Heart left ventricle (tissue), 16 donors: ENCODE data around the gene NSMCE3. TPM values are rescaled to one million over a fixed set of nuclear protein-coding genes. Genes with fewer than 3 reads are reported as not detected.

ENCODE experiments used
- ATAC-seq, 4 donors: fragments of 200-7000 bp; cut with Tn5 transposase; one replicate each; pipeline ENCODE4 v1.9.1; 2020 to 2022; ENCODE audit warnings: moderate library complexity in 4 of 4, mild to moderate bottlenecking in 3 of 4, moderate number of reproducible peaks in 1 of 4
- DNase-seq, 5 donors: peaks; one replicate each; pipeline ENCODE4 v3.0.0-alpha.2; 2020
- H3K27ac ChIP-seq, 12 donors: fragments of 200-600 bp; sonication (generic) in 4 of 12; one replicate each; pipeline versions ENCODE4 v1.5.0 to v1.8.0; 2016 to 2022; ENCODE audit warnings: mild to moderate bottlenecking in 2 of 12
- H3K27me3 ChIP-seq, 9 donors: fragments of 200-600 bp; sonication (generic) in 2 of 9; one replicate each; pipeline versions ENCODE4 v1.5.1 to v1.8.0; 2016 to 2022; ENCODE audit warnings: mild to moderate bottlenecking in 3 of 9
- H3K36me3 ChIP-seq, 9 donors: fragments of 200-600 bp; sonication (generic) in 2 of 9; one replicate each; pipeline versions ENCODE4 v1.5.0 to v1.8.0; 2018 to 2022; ENCODE audit warnings: mild to moderate bottlenecking in 2 of 9
- H3K4me1 ChIP-seq, 12 donors: fragments of 200-600 bp; sonication (generic) in 4 of 12; one replicate each; pipeline versions ENCODE4 v1.5.0 to v1.8.0; 2016 to 2022; ENCODE audit warnings: mild to moderate bottlenecking in 3 of 12
- H3K4me3 ChIP-seq, 12 donors: fragments of 200-600 bp; sonication (generic) in 4 of 12; one replicate each; pipeline versions ENCODE4 v1.5.0 to v1.8.0; 2017 to 2022; ENCODE audit warnings: mild to moderate bottlenecking in 9 of 12, moderate library complexity in 4 of 12
- H3K9me3 ChIP-seq, 12 donors: fragments of 200-600 bp; sonication (generic) in 4 of 12; one replicate each; pipeline versions ENCODE4 v1.5.0 to v1.8.0; 2016 to 2022; ENCODE audit warnings: mild to moderate bottlenecking in 1 of 12
- POLR2A ChIP-seq, 2 donors: fragments of 450-650 bp; IDR thresholded peaks; one replicate each; pipeline ENCODE4 v1.6.1; 2017; ENCODE audit warnings: antibody characterized with exemption in 2 of 2, mild to moderate bottlenecking in 2 of 2, moderate library complexity in 2 of 2
- WGBS, 4 donors: extraction: QIAGEN DNeasy Blood & Tissue Kit in 2 of 4; methylation state at CpG; one replicate each; pipeline versions ENCODE4 v1.1.5 to v1.1.7; 2013 to 2018; 5-methylcytosine and 5-hydroxymethylcytosine counted together
- intact Hi-C, 10 donors: fragments of 100-400 bp; cut with DNase I; formaldehyde crosslinking; loops; one replicate each; pipeline versions ENCODE4 v1.11.1 to v1.14.2; 2022
- polyA plus RNA-seq, 2 donors: library from polyadenylated mRNA; stranded (reverse); fragments of 200-250 nt; gene quantifications; one replicate each; pipeline ENCODE4 v1.2.3, GENCODE V29; 2013
- total RNA-seq, 9 donors: library from RNA; depleted of rRNA in 2 of 9; stranded (reverse); fragments of >200 nt in 2 of 9; fragmentation: NEBNext Ultra II Directional in 3 of 9; extraction: Animal tissue kit (Norgen Biotek cat#: 25700) in 3 of 9; gene quantifications; one replicate each; pipeline versions ENCODE4 v1.1.0 to v1.2.4, GENCODE V29; 2016 to 2023
- TF ChIP-seq, protein P1 (sequence below), 12 donors: fragments of 200-600 bp; sonication (generic) in 4 of 12; IDR thresholded peaks; one replicate each; pipeline versions ENCODE4 v1.5.0 to v1.8.0; 2018 to 2022; ENCODE audit warnings: antibody characterized with exemption in 12 of 12, mild to moderate bottlenecking in 5 of 12
- donor health status: ischemic (EF 13 %, LVEDD 7.1; RV severe dilation, severe dysfunction).
- donor health status: healthy with polysubstance abuse.
- donor health status: DM: no; HTN: yes; CAD: no.
- donor health status: DM: no; HTN: no; CAD: no.
- donor health status: ischemic (EF 25% LVEDD 6.9; RV normal size, moderate dysfunction).
- donor health status: ischemic (EF 25% LVEDD 5.7; RV mildly dilated, moderate dysfunction).
- donor health status: healthy.
- donor health status: DM: yes; HTN: yes; CAD: no.
- donor health status: ischemic (EF 35%, LVEDD 5.7; RV mildly dilated, moderate dysfunction).
- donor health status: nonischemic (EF 11% LVEDD 7.7; RV severe dilation, severe dysfunction).
- donor health status: DM: yes; HTN: yes; CAD: no.
- donor health status: PGD.
- donor health status: ischemic (EF 29% LVEDD 5.4; RV normal size, mild dysfunction).
- donor health status: nonischemic (EF 23%, LVEDD 6.1; RV moderate dilation, normal function).

The NSMCE3 gene
- total and polyA plus RNA-seq, 11 donors = 6.0 to 10.2 (median 6.8) TPM

DNA sequence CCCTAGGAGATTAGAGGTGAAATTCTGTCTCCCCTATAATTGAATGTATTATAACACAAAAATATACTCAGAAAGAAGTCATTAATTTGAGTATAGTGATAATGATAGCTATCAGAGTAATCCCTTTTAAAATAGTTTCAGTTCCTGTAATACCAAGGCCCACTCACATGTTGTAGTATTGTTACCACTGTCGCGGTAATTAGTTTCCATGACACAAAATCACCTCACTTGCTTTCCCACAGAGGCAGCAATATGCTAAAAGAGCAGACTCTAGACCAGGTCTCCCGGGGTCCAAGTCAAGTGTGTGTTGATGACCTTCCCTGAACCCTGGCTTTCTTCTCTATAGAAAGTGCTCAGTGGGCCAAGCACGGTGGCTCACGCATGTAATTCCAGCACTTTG lies 39.5 kb upstream of the NSMCE3 start:
- TF ChIP-seq, protein P1, sequence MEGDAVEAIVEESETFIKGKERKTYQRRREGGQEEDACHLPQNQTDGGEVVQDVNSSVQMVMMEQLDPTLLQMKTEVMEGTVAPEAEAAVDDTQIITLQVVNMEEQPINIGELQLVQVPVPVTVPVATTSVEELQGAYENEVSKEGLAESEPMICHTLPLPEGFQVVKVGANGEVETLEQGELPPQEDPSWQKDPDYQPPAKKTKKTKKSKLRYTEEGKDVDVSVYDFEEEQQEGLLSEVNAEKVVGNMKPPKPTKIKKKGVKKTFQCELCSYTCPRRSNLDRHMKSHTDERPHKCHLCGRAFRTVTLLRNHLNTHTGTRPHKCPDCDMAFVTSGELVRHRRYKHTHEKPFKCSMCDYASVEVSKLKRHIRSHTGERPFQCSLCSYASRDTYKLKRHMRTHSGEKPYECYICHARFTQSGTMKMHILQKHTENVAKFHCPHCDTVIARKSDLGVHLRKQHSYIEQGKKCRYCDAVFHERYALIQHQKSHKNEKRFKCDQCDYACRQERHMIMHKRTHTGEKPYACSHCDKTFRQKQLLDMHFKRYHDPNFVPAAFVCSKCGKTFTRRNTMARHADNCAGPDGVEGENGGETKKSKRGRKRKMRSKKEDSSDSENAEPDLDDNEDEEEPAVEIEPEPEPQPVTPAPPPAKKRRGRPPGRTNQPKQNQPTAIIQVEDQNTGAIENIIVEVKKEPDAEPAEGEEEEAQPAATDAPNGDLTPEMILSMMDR (IDR thresholded peaks at IDR 0.05) = no peak
- TF ChIP-seq POLR2A (IDR thresholded peaks at IDR 0.05) = no peak
- peaks cover 0 to 15% (median 0%) of the 10 kb centered on the region in 9 donors for H3K27me3 ChIP-seq
- H3K9me3 ChIP-seq = no peaks in the 10 kb centered on the region
- no peaks in the 10 kb centered on the region for H3K36me3 ChIP-seq
- intact Hi-C loops = no loop called here
- no peak overlapping the region for H3K27ac ChIP-seq
- H3K4me1 ChIP-seq = no peaks in the 10 kb centered on the region
- DNase-seq (no peak), ATAC-seq (no peak)
- no peak overlapping the region for H3K4me3 ChIP-seq
- WGBS, 4 donors = 83 to 91% (median 88%) methylated on average over 5 of the region's 5 CpGs

DNA sequence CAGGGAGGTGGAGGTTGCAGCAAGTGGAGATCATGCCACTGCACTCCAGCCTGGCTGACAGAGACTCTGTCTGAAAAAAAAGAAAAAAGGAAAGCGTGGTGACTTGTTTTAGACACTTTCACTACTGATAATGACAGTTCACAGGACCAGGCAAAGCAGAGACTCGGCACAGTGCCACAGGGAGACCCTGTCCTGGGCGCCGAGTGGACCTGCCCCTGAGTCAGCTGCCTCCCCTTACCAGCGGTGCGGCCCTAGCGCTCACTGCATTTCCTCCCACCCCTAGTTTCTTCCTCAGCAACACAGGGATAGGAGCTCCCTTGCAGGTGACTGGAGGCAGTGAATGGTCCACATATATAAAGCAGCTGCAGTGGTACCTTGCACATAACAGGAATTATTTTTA lies 38.7 kb upstream of the NSMCE3 start:
- ATAC-seq = no peak
- no peaks in the 10 kb centered on the region for H3K4me1 ChIP-seq
- H3K9me3 ChIP-seq = no peaks in the 10 kb centered on the region
- H3K27me3 ChIP-seq = peaks cover 0 to 15% (median 0%) of the 10 kb centered on the region in 9 donors
- H3K27ac ChIP-seq = no peak overlapping the region
- intact Hi-C loops = no loop called here
- no peak overlapping the region for H3K4me3 ChIP-seq
- TF ChIP-seq, protein P1 (IDR thresholded peaks at IDR 0.05) = no peak
- no peak for TF ChIP-seq POLR2A (IDR thresholded peaks at IDR 0.05)
- no peaks in the 10 kb centered on the region for H3K36me3 ChIP-seq
- 49 to 66% (median 59%) methylated on average over 4 to 7 of the region's 7 CpGs for WGBS, 4 donors
- DNase-seq = no peak

DNA sequence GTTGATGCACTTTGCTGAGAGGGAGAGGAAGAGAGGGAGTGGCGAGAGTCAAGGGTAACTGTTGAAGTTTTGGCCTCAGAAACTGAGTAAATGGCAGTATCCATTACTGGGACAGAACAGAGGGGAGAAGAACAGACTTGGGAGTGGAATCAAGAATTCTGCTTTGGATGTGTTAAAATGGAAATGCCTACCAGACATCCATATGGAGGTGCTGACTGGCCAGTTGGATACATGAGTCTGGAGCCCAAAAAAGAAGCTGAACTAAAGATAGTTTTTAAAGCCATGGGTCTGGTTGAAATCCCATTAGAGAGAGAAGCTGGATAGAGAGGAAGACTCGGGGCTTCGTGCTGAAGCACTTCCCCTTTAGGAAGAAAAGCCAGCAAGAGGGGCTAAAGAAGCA lies 35.9 kb upstream of the NSMCE3 start:
- intact Hi-C loops = no loop called here
- H3K4me1 ChIP-seq = no peaks in the 10 kb centered on the region
- ATAC-seq (no peak), DNase-seq (no peak)
- H3K9me3 ChIP-seq = no peaks in the 10 kb centered on the region
- H3K27ac ChIP-seq = no peak overlapping the region
- H3K4me3 ChIP-seq = no peak overlapping the region
- 63 to 79% (median 73%) methylated on average over 3 of the region's 3 CpGs for WGBS, 4 donors
- peaks cover 0 to 15% (median 0%) of the 10 kb centered on the region in 9 donors for H3K27me3 ChIP-seq
- no peaks in the 10 kb centered on the region for H3K36me3 ChIP-seq
- no peak for TF ChIP-seq POLR2A (IDR thresholded peaks at IDR 0.05)
- TF ChIP-seq, protein P1 (IDR thresholded peaks at IDR 0.05) = no peak

DNA sequence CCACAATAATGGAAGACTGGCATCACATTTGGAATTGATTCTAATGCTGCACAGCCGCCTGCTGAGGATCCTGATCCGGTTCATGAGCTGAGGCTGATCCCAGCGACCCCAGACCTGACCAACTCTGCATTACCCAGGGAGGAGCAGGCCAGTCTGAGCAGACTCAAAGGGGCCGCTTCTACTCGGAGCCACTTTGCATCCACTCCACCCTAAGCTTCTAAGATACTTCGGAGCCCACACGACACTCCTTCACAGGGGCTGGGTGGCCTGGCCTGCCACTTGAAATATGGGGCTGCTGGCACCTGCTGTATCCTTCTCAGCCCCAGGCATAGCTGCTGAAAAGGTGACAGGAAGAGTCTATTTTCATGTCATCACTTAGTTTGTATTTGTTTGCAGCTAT lies 33.2 kb upstream of the NSMCE3 start:
- DNase-seq (no peak), ATAC-seq (no peak)
- Histone ChIP-seq H3K4me3 (no peak overlapping the region), H3K27me3 (peaks cover 0 to 11% (median 0%) of the 10 kb centered on the region in 9 donors), H3K36me3 (no peaks in the 10 kb centered on the region), H3K4me1 (no peaks in the 10 kb centered on the region), H3K9me3 (no peaks in the 10 kb centered on the region), H3K27ac (no peak overlapping the region)
- 64 to 79% (median 77%) methylated on average over 7 of the region's 7 CpGs for WGBS, 4 donors
- intact Hi-C loops = no loop called here
- no peak for TF ChIP-seq POLR2A (IDR thresholded peaks at IDR 0.05)
- TF ChIP-seq, protein P1 (IDR thresholded peaks at IDR 0.05) = no peak
